Neutrophil (primary cell): ENCODE measurements around the gene GLG1.

Experiments
- H3K27ac ChIP-seq: fragments of 200-600 bp; sonication (generic); 2 replicates; pipeline ENCODE4 v1.5.1; 2016; ENCODE audit warnings: mild to moderate bottlenecking, moderate library complexity
- H3K27me3 ChIP-seq: fragments of 200-600 bp; sonication (generic); 2 replicates; pipeline ENCODE4 v1.6.0; 2016; ENCODE audit warnings: mild to moderate bottlenecking
- H3K36me3 ChIP-seq: fragments of 200-600 bp; sonication (generic); 2 replicates; pipeline ENCODE4 v1.5.1; 2017
- H3K4me1 ChIP-seq, 2 experiments: fragments of 200-600 bp in 1 of 2; sonication (generic) in 1 of 2; 1 replicate in 1 of 2; 2 replicates in 1 of 2; pipeline versions ENCODE4 v1.5.1 to v1.6.1; 2013 to 2016; ENCODE audit warnings: low read depth in 1 of 2, low read length in 1 of 2, mild to moderate bottlenecking in 1 of 2, moderate library complexity in 1 of 2; ENCODE audit not compliant: control insufficient read depth in 1 of 2, insufficient read depth in 1 of 2
- H3K4me3 ChIP-seq, 2 experiments: fragments of 200-600 bp in 1 of 2; sonication (generic) in 1 of 2; 1 replicate in 1 of 2; 2 replicates in 1 of 2; pipeline ENCODE4 v1.5.1; 2013 to 2016; ENCODE audit warnings: low read depth in 1 of 2, low read length in 1 of 2, mild to moderate bottlenecking in 1 of 2, moderate library complexity in 1 of 2
- H3K9me3 ChIP-seq: fragments of 200-600 bp; sonication (generic); 2 replicates; pipeline ENCODE4 v1.5.1; 2016
- CTCF ChIP-seq: fragments of 200-600 bp; sonication (generic); IDR thresholded peaks from 2 replicates; pipeline ENCODE4 v1.5.1; 2016; ENCODE audit warnings: antibody characterized with exemption

GLG1 gene

GRCh38 chr16:74564451-74564984 lies 42.4 kb downstream of the GLG1 start:
- no peak for TF ChIP-seq CTCF
- H3K4me3 ChIP-seq, result peak overlapping the region in 1 of 2 experiments; percentile 16
- no peaks in the 10 kb centered on the region for H3K27me3 ChIP-seq
- peak overlapping the region; percentile 79 for H3K27ac ChIP-seq
- no peaks in the 10 kb centered on the region for H3K36me3 ChIP-seq
- no peaks in the 10 kb centered on the region for H3K9me3 ChIP-seq
- peaks cover 15 to 34% of the 10 kb centered on the region in 2 experiments for H3K4me1 ChIP-seq

DNA sequence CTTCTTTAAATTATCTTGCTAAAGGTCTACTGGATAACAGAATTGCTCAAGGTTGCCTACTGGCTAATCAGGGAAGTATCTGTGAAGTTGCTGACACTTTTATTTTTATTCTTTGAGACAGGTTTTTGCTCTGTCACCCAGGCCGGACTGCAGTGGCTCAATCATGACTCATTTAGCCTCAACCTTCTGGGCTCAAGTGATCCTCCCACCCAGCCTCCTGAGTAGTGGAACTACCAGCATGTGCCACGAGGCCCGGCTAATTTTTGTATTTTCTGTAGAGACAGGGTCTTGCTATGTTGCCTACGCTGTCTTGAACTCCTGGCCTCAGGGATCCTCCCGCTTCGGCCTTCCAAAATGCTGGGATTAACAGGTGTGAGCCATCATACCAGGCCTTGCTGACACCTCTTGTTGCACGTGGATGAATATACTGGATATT lies 43.1 kb downstream of the GLG1 start:
- H3K4me1 ChIP-seq, result peaks cover 15 to 34% of the 10 kb centered on the region in 2 experiments
- H3K4me3 ChIP-seq, result peak overlapping the region in 1 of 2 experiments; percentile 16
- H3K9me3 ChIP-seq, result no peaks in the 10 kb centered on the region
- H3K27ac ChIP-seq, result peak overlapping the region; percentile 79
- H3K36me3 ChIP-seq, result no peaks in the 10 kb centered on the region
- TF ChIP-seq CTCF, result peak; percentile 32
- H3K27me3 ChIP-seq, result no peaks in the 10 kb centered on the region

GRCh38 chr16:74562117-74562516 lies 44.8 kb downstream of the GLG1 start:
- peak overlapping the region; percentile 79 for H3K27ac ChIP-seq
- TF ChIP-seq CTCF, result no peak
- H3K4me3 ChIP-seq, result no peak overlapping the region
- H3K9me3 ChIP-seq, result no peaks in the 10 kb centered on the region
- no peaks in the 10 kb centered on the region for H3K36me3 ChIP-seq
- no peaks in the 10 kb centered on the region for H3K27me3 ChIP-seq
- H3K4me1 ChIP-seq, result peaks cover 15 to 34% of the 10 kb centered on the region in 2 experiments

DNA sequence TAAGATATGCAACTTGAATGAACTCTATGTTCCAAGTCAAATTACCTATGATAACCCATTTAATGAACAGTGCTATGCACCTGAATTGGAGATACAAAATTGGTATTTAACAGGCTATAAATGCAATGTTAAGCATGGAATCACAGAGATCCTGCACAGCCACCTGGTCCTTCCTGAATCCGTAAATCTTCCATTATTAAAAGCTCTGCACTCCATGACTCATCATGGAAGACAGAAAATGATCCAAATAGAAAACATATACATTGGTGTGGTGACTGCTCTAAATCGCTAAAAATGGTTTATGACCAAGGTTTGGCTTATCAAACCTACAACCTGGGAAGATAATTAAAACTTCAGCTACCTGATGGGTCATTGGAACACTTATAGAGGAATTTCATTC lies 45.3 kb downstream of the GLG1 start:
- Histone ChIP-seq H3K4me3 (no peak overlapping the region), H3K36me3 (no peaks in the 10 kb centered on the region), H3K4me1 (peaks cover 15 to 34% of the 10 kb centered on the region in 2 experiments)

GRCh38 chr16:74560912-74561311 lies 46.0 kb downstream of the GLG1 start:
- Histone ChIP-seq H3K4me1 (peaks cover 15 to 34% of the 10 kb centered on the region in 2 experiments), H3K27ac (no peak overlapping the region), H3K9me3 (no peaks in the 10 kb centered on the region), H3K27me3 (no peaks in the 10 kb centered on the region), H3K4me3 (no peak overlapping the region), H3K36me3 (no peaks in the 10 kb centered on the region)
- no peak for TF ChIP-seq CTCF

More for the DNA sequence above, 45.3 kb downstream of the GLG1 start:
- H3K27me3 ChIP-seq, result no peaks in the 10 kb centered on the region
- peak overlapping the region; percentile 11 for H3K27ac ChIP-seq
- no peak for TF ChIP-seq CTCF
- H3K9me3 ChIP-seq, result no peaks in the 10 kb centered on the region
